Fibroblast of the conjunctiva (primary cell): ENCODE measurements around the gene HNMT.
"Not testable (repeated sequence)": the region's sequence is repeated elsewhere in the genome, so short reads cannot be mapped to it uniquely, and the experiment has no call there.

Experiments
- DNase-seq: peaks from one replicate; pipeline ENCODE4 v3.0.0-alpha.2; 2010; ENCODE audit warnings: low read depth

The HNMT gene

DNA sequence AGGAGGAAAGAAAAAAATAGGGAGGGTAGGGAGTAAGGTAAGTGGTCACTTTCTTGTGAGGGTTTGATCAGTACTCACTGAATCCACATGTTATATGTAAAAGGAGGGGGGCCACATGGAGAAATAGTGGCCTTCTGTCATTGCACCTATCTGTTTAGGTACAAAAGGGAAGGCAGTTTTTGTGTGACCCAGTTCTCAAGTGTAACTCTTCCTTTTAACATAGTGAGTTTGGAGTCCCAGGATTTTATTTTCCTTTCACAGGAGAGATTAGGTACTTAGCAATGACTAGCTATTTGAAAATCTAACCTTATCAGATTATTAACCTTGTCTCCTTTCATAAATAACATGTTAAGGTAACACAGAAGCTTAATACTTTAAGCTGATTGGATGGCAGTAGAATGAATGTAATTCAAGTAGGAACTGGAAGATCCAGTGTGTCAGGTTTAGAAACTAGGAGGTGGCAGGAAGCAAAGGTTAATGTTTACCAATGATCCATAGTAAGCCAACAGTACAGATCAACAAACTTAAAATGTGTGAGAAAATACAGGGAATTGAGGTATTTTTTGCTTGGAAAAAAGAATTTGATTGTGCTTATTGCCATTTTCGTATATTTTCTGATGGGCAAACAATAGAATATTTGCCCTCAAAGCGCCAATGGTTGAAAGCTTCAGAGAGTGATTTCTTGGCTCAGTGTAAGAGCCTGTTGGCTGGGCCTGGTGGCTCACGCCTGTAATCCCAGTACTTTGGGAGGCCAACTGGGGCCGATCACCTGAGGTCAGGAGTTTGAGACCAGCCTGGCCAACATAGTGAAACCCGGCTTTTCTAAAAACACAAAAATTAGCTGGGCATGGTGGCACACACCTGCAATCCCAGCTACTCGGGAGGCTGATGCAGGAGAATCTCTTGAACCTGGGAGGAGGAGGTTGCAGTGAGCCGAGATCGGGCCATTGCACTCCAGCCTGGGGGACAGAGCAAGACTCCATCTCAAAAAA lies 11.3 kb downstream of the HNMT start:
- no peak for DNase-seq

DNA sequence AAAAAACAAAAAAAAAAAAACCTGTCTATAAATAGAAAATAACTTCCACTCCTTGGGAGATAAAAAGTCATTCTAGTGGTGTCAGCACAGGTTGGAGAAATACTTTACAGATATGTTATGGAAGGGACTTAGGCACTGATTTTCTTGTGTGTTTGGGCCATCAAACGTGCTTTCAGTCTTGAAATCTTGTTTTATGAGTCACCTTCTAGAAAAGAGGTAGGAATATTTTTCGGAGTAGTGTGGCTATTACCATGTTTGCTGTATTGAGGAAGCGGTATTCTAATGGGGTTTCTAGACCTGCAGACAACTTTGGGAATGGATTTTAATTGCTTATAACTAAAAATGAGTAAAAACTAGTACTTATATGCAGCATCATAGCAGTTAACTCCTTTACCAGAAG lies 12.0 kb downstream of the HNMT start:
- no peak for DNase-seq

DNA sequence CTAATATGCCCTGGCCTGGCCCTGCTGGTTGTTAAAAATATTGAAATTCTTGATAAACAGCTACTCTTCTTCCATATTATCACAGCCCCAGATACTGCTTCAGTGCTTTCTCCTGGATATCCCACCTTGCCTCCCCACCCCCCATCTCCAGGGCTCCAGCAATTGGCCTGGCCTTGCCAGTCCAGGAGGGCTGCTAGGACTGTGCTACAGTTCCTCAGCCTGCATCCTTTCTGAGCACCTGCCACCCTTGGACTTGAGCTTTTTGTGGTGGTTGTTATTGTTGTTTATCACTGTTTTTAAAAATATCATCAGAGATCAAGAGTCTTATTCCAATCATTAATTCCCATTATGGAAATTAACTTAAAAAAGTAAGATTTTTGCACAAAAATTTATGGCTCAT lies 13.5 kb downstream of the HNMT start:
- no peak for DNase-seq

DNA sequence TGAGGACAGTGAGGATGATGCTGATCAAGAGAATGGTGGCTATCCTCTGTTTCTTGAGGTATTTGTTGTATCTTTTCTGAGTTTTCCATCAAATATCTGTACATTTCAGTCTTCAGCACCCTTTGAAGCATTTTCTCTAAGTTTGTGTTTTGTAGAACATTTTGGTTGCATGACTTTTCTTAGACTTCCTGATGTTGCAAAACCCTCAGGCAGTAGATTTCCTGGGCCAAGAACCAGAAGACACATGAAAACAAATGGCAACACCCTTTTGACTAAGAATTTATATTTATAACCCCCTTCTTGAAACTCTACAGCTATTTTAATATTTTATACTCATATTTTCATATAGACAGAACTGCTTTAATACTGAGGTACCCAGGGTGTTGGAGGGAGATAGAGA lies 16.2 kb downstream of the HNMT start:
- DNase-seq, result no peak

DNA sequence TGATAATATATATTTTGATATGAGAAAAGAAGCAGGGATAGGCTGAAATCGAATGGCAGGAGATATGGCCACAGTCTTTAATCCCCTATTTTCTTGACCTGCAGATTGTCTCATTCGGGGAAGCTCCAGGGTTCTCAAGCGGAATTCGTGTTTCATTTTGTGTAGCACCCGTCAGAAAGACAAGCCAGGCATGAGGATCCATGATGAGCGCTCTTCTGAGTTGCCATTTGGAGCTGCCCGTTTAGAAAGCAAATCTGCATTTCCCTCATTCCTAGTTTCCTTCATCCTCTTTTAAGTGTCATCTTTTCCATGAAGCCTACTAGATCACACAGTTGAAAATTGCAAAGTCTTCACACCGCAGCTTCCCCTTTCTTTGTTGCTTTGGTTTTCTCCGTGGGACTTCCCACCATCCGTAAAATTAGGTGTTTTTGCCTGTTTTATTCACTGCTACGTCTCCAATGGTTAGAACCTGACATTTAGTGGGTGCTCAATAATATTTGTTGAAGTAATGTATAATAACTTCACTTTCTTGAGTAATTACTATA lies 16.9 kb downstream of the HNMT start:
- DNase-seq, result no peak

DNA sequence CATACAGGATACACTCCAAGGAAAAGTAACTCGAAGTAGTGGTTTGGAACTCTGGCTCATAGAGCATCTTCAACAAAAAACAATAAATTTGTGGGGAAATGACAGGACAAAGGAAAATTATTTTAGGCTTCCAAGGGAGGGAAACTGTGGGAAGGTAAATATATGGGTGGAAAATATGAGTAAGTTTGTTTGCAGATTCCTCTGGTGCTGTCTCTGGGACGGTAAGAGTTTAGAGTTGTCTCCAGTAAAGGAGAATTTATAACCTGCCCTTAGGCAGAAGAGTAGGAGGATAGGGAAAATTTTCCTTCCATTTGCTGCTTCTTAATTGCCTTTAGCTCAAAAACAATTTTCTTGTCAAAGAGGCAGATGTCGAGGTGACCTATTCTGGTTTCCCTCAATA lies 19.3 kb downstream of the HNMT start:
- no peak for DNase-seq

DNA sequence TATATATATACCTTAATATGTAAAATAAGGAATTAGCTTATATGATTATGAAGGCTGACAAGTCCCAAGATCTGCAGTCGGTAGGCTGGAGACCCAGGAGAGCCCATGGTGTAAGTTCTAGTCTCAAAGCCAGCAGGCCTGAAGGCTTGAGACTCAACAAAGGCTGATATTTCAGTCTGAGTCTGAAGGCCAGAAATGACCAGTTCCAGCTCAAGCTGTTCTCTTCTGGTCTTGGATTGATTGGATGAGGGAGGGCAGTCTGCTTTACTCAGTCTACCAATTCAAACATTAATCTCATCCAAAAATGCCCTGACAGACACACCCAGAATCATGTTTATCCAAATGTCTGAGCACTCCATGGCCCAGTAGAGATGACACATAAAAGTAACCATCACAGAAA lies 22.0 kb downstream of the HNMT start:
- no peak for DNase-seq

DNA sequence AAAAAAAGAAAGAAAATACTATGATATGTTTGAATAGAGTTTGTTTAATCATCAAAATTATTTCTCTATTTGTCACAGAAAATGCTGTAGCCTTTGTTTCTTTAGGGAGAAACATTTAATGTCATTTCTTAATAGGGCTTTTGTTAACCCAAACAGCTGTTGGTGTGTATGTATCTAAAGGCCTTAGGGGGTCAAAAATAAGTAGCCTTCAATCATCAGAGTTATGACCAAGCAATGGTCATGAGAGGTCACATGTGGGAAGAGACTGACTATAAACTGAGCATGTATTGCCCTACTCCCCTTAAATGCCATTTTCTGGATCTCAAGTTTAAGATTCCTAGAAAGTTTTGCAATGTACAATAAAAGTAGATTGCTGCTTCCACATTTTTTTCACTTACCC lies 22.7 kb downstream of the HNMT start:
- no peak for DNase-seq

DNA sequence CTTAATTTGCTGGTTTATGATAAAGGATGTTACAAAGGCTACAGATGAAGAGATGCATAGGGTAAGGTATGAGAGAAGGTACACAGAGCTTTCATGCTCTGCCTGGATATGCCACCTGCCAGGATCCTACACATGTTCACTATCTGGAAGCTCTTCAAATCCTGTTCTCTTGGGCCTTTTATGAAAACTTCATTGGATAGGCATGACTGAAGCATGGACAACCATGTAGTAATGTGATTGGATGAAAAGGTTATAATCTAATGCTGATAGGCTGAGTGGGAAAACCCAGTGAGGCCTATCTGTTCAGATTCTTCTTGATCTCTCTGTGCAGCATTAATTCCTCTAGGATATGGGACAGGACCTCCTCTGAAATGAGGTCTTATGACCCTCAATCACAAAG lies 26.8 kb downstream of the HNMT start:
- DNase-seq, result no peak

DNA sequence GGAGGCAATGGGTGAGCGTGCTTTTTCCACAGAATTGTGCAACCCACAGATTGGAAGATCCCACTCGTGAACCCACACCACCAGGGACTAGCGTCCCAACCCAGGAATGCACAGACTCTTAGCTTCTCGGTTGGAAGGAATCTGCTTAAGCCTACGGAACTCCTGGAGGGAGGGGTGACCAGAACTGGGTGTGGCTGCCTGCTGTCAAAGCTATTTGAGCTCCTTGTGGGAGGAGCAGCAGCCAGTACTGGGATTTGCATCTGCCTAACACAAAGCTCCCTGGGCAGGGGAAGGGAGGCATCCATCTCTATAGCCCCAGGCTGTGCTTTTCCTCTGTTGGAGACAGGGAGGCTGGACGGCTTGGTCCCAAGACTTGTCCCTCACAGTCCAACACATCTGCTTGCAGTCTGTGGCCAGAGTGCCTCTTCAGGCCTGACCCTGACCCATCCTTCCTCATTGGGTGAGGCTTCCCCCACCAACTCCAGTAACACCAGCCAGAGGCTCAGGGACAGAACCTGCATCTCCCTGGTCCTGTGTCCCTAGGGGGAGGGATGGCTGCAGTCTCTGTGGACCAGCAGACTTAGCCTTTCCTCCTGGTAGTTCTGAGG lies 27.9 kb downstream of the HNMT start:
- DNase-seq, result no peak

DNA sequence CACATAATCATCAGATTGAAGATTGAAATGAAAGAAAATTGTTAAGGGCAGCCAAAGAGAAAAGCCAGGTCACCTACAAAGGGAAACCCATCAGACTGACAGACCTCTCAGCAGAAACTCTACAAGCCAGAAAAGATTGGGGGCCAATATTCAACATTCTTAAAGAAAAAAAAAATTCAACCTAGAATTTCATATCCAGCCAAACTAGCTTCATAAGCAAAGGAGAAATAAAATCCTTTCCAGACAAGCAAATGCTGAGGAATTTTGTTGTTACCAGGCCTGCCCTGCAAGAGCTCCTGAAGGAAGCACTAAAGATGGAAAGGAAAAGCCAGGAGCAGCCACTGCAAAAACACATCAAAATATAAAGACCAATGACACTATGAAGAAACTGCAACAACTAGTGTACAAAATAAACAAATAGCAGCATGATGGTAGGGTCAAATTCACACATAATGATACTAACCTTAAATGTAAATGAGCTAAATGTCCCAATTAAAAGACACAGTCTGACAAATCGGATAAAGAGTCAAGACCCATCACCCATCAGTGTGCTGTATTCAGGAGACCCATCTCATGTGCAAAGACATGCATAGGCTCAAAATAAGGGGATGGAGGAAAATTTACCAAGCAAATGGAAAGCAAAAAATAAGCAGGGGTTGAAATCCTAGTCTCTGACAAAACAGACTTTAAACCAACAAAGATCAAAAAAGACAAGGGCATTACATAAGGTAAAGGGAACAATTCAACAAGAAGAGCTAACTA lies 29.6 kb downstream of the HNMT start:
- not testable (repeated sequence) for DNase-seq

DNA sequence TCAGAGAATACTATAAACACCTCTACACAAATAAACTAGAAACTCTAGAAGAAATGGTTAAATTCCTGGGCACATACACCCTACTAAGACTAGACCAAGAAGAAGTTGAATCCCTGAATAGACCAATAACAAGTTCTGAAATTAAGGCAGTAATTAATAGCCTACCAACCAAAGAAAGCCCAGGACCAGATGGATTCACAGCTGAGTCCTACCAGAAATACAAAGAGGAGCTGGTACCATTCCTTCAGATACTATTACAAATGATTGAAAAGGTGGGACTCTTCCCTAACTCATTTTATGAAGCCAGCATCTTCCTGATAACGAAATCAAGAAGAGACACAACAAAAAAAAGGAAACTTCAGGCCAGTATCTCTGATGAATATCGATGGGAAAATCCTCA lies 31.1 kb downstream of the HNMT start:
- not testable (repeated sequence) for DNase-seq

DNA sequence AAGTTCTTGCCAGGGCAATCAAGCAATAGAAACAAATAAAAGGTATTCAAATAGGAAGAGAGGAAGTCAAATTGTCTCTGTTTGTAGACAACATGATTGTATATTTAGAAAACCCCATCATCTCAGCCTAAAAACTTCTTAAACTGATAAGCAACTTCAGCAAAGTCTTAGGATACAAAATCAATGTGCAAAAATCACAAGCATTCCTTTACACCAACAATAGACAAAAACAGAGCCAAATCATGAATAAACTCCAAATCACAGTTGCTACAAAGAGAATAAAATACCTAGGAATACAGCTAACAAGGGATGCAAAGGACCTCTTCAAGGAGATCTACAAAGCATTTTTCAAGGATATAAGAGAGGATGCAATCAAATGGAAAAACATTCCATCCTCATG lies 31.9 kb downstream of the HNMT start:
- DNase-seq, result not testable (repeated sequence)

DNA sequence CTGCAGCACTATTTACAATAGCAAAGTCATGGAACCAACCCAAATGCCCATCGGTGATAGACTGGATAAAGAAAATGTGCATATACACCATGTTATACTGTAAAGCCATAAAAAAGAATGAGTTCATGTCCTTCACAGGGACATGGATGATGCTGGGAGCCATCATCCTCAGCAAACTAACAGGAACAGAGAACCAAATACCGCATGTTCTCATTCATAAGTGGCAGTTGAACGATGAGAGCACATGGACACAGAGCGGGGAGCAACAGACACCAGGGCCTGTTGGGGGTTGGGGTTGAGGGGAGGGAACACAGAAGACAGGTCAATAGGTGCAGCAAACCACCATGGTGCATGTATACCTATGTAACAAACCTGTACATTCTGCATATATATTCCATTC lies 33.5 kb downstream of the HNMT start:
- no peak for DNase-seq

DNA sequence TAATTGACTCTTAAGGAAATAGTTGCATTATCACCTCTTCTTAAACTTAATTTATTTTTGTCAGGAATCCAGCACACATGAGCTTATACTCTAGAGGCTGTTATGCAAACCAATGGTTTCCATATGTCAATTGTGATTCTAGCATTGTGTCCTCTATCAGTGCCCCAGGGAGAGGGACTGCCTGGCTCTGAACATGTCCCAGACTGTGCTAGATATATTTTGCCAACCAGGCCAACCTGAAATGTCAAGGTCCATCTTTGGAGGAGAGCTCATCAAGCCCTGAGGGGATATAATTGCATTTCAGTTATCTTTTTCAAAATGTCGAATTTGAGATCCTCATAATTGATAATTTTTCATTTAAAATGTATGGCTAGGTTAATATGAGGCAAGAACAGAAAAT lies 34.2 kb downstream of the HNMT start:
- DNase-seq, result no peak

DNA sequence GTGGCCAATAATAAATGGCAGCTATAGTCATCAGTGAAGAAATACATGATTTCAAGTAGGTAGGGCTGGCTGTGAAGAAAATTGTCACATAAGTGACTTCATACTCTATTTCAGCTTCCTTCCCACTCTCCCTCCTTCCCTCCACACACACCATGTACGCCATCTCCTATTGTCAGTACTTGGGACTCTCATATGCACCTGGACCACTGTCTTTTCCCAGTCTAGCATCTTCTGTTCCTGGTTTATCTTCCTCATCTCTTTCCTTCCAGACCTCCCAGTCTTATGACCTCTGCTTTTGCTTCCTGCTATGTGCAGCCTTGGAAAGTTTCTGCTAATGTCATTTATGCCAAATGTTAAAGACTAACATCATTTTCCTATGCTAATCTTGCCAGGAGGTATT lies 35.0 kb downstream of the HNMT start:
- DNase-seq, result no peak

DNA sequence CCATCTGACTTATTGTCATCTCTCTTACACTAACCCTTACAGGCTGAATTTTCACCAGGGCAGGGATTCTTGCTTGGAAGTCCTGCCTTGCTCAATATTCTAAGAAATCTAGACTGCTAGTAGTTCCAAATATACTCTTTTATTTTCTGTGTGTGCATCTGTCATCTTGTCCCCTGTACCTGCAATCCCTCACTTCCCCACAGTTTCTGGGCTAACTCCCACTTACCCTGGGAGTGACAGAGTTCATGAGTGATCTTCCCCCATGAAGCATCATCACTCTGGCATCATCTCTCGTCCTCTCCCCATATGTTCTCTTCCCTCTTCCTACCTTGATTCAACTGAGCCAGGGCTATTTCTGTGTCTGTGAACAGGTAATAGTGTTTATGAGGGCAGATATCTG lies 35.7 kb downstream of the HNMT start:
- DNase-seq, result no peak

DNA sequence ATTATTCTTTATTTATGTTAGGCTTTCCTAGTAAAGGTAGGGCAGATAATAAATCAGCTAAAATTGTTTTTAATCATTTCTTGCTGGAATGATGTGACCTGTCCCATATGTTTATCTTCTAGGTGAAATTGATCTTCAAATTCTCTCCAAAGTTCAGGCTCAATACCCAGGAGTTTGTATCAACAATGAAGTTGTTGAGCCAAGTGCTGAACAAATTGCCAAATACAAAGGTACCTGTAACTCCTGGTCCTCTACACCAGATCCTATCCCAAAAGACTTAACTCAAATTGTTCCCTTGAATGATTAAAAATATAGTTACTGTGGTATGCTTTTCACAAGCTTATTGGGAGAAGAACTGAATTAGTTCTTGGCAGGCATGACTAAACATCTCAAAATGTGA lies 36.5 kb downstream of the HNMT start:
- no peak for DNase-seq

DNA sequence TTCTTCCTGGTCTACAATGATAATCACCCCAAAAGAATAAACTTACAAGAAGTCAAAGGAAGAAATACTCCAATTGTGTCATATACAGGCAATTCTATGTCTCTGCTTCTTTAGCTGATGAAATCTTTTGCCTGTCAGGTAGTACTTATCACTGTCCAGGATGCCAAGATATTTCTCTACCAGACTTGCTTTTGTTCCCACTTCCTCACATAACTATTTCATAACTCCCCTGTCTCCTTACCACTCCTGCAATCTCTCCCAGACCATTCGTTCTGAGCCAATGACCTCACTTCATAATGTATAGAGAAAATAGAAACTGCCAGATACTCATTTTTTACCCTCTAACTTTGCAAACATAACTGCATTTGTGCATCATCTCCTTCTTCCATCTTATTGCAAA lies 39.1 kb downstream of the HNMT start:
- no peak for DNase-seq

DNA sequence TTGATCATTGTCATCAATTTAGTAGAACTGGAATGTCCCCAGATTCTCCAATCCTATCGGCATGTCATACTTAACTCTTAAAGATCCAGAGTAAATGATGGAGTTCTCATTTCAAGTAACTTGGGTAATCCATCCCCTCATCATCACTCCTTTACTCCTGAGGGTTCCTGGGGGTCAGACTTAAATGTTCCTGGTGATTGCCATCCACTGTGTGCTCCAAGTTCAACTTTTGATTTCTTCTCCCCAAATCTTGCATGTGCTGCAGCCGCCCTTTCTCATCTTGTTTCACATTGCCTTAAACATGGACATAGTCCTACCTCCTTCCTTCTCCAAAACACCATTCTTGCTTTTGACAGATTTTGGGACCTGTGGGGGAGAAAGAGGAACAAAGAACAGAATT lies 43.2 kb downstream of the HNMT start:
- DNase-seq, result no peak

DNA sequence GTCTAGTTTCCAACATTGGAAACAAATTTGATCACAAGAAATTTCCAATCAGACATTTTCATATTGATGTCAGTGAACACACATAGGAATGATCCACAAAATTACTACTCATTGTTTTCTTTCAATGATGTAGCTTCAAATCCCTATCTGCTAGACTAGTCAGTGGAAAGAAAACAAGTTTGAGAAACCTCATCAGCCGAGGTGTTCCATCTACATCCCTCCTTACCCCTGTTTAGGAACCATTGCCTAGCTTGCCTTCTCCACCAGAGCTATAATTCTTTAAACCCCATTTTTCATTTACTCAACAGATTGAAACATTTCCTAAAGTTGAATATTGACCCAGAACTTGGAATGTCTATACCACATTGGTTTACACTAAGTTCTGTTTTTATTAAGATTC lies 45.3 kb downstream of the HNMT start:
- no peak for DNase-seq

DNA sequence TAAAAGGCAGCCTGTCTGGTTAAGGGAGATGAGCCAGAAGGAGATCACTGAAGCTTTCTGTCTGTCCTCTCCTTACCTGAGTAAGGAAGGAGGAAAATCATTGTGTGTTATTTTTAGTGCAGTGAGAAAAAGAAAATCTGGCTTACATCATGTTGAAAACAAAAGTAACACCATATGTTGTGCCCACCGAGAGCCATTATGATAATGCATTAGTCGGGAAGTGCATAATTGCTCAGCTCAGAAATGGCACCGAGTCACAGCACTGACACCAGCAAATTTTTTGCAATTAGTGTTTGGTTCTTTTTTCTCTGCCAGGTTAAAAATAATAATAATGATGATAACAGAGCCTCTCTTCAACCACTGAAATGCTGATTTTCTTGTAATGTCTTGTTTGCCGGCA lies 46.6 kb downstream of the HNMT start:
- DNase-seq, result no peak

DNA sequence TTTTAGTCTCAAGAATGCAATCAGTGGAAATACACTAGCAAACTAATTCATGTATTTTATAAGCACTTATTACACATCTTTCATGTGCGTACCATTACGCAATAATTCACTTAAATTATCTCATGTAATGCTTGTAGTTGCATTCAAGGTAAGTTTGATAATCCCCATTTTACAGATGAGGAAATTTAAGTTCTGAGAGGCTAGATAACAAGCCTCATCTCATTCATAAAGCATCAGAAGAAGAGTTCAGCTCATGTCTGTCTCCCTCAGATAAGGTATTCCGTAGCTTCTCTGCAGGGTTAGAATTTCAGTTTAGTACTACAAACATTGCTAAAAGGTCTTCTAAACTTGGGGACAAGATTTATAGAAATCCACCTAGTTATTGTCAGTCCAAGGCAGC lies 47.8 kb downstream of the HNMT start:
- DNase-seq, result no peak
